Kidney epithelial cell (primary cell): ENCODE data around the gene SELENOV. TPM values are rescaled to one million over a fixed set of nuclear protein-coding genes. Genes with fewer than 3 reads are reported as not detected.

Experiments used
- DNase-seq: peaks from one replicate; pipeline ENCODE4 v3.0.0-alpha.2; 2010; ENCODE audit warnings: low read depth
- H3K27me3 ChIP-seq: 2 replicates; pipeline ENCODE4 v1.6.0; 2011; ENCODE audit warnings: low read length; ENCODE audit not compliant: control insufficient read depth, insufficient read depth
- H3K36me3 ChIP-seq: 2 replicates; pipeline ENCODE4 v1.5.1; 2011; ENCODE audit warnings: low read length; ENCODE audit not compliant: control insufficient read depth, insufficient read depth
- H3K4me3 ChIP-seq: 2 replicates; pipeline ENCODE4 v1.5.1; 2011; ENCODE audit warnings: low read depth, mild to moderate bottlenecking, control low read depth, low read length
- CTCF ChIP-seq: IDR thresholded peaks from 2 replicates; pipeline ENCODE4 v1.5.1; 2011; ENCODE audit warnings: mild to moderate bottlenecking, moderate library complexity, low read length, control low read depth, inconsistent platforms; ENCODE audit not compliant: insufficient read depth, poor library complexity, severe bottlenecking
- total RNA-seq: library from RNA; depleted of rRNA; stranded (reverse); fragments of >200 nt; gene quantifications from 2 replicates; pipeline ENCODE4 v1.2.3, GENCODE V29; 2015

SELENOV gene
- total RNA-seq, 1 donor from 2014 or later = 0.42 TPM

- H3K36me3 ChIP-seq = no peaks in the 10 kb centered on the region
- no peak overlapping the region for H3K4me3 ChIP-seq
- DNase-seq = no peak
- no peak for TF ChIP-seq CTCF
- no peaks in the 10 kb centered on the region for H3K27me3 ChIP-seq
Observed at GRCh38 chr19:39540333-39540673, 25.4 kb downstream of the SELENOV start.

- DNase-seq = no peak
- Histone ChIP-seq H3K27me3 (no peaks in the 10 kb centered on the region), H3K36me3 (no peaks in the 10 kb centered on the region), H3K4me3 (no peak overlapping the region)
- TF ChIP-seq CTCF = no peak
Observed at GRCh38 chr19:39542206-39542605, 27.3 kb downstream of the SELENOV start.

- Histone ChIP-seq H3K36me3 (no peaks in the 10 kb centered on the region), H3K27me3 (no peaks in the 10 kb centered on the region), H3K4me3 (no peak overlapping the region)
- DNase-seq = no peak
- TF ChIP-seq CTCF = no peak
Observed at GRCh38 chr19:39543477-39543857, 28.5 kb downstream of the SELENOV start.

DNA sequence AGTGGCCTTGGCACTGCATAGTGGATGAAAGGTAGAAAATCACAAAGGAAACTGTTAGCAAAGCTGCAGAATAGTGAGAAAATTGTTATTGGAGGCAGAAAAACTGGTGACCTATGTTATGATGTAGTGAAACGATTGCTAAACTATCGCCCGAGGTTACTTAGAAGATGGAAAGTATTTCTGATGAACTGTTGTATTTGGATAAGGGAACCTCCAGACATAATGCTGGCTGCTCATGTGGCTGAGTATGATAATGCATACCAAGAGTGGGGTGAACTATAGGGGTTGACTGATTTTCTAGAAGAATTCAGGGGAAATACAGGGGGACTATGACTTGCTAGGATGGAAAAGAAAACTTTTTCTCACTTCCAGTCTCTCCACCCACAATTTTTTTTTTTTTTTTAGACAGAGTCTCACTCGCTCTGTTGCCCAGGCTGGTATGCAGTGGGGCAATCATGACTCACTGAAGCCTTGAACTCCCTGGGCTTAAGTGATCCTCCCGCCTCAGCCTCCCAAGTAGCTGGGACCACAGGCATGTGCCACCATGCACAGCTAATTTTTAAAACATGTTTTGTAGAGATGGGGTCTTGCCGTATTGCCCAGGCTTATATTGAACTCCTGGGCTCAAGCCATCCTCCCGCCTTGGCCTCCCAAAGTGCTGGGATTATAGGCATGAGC lies 29.4 kb downstream of the SELENOV start:
- no peak for DNase-seq
- Histone ChIP-seq H3K27me3 (no peaks in the 10 kb centered on the region), H3K36me3 (no peaks in the 10 kb centered on the region), H3K4me3 (no peak overlapping the region)
- no peak for TF ChIP-seq CTCF

- DNase-seq = no peak
- Histone ChIP-seq H3K27me3 (no peaks in the 10 kb centered on the region), H3K36me3 (no peaks in the 10 kb centered on the region), H3K4me3 (no peak overlapping the region)
- TF ChIP-seq CTCF = no peak
Observed at GRCh38 chr19:39544911-39545310, 30.0 kb downstream of the SELENOV start.

DNA sequence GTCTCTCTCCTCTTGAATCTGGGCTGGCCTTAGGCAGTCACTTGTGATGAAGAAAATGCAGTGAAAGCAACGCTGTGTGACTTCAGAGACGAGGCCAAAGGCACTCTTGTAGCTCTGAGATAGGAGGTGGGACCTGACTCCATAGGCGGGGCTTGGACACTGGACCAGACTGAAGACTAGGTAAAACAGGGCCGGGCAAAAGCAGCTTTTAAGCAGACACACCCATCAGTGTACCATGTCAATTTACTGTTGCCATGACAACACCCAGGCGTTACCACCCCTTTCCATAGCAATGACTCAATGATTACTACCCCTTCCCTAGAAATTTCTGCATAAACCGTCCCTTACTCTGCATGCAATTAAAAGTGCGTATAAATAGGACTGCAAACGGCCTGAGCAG lies 31.7 kb downstream of the SELENOV start:
- Histone ChIP-seq H3K4me3 (no peak overlapping the region), H3K27me3 (no peaks in the 10 kb centered on the region), H3K36me3 (no peaks in the 10 kb centered on the region)
- no peak for TF ChIP-seq CTCF
- no peak for DNase-seq
